HCT116 (cell line): ENCODE results near the gene CCDC187. TPM values are rescaled to one million over a fixed set of nuclear protein-coding genes. Genes with fewer than 3 reads are reported as not detected.

Experiments
- EGR1 ChIP-seq: IDR thresholded peaks from 2 replicates; pipeline ENCODE4 v1.6.1; 2012; ENCODE audit warnings: low read depth
- ELF1 ChIP-seq: IDR thresholded peaks from 2 replicates; pipeline ENCODE4 v1.6.1; 2012; ENCODE audit warnings: low read depth, borderline replicate concordance
- EZH2 ChIP-seq: fragments of 200-600 bp; sonication (generic); IDR thresholded peaks from 2 replicates; pipeline ENCODE4 v1.6.1; 2017; ENCODE audit warnings: antibody characterized with exemption, mixed run types
- EZH2phosphoT487 ChIP-seq: fragments of 200-600 bp; IDR thresholded peaks from 2 replicates; pipeline ENCODE4 v1.6.1; 2018; ENCODE audit warnings: antibody characterized with exemption, borderline replicate concordance
- POLR2AphosphoS5 ChIP-seq: IDR thresholded peaks from 2 replicates; pipeline ENCODE4 v1.6.1; 2011; ENCODE audit warnings: mild to moderate bottlenecking, low read depth, low read length, moderate library complexity
- RAD21 ChIP-seq: IDR thresholded peaks from 2 replicates; pipeline ENCODE4 v1.6.1; 2012; ENCODE audit warnings: low read depth, mild to moderate bottlenecking
- SIN3A ChIP-seq: IDR thresholded peaks from 2 replicates; pipeline ENCODE4 v1.6.1; 2012; ENCODE audit warnings: low read depth
- total RNA-seq: library from RNA; stranded (reverse); gene quantifications from one replicate; pipeline ENCODE4 v1.2.1, GENCODE V29; 2021; ENCODE audit not compliant: unreplicated experiment
- TF ChIP-seq, protein P1 (sequence below), 3 experiments: fragments of 200-600 bp in 1 of 3; sonication (generic) in 1 of 3; IDR thresholded peaks in 2 of 3; conservative IDR thresholded peaks in 1 of 3; 2 replicates each; pipeline ENCODE4 v1.5.1; 2012 to 2017; ENCODE audit warnings: low read depth in 2 of 3, low read length in 2 of 3, antibody characterized with exemption in 1 of 3, borderline replicate concordance in 1 of 3, control low read depth in 1 of 3, mild to moderate bottlenecking in 1 of 3, mixed read lengths in 1 of 3, mixed run types in 1 of 3, moderate library complexity in 1 of 3; ENCODE audit not compliant: insufficient read depth in 1 of 3
- TF ChIP-seq, protein P2 (sequence below): IDR thresholded peaks from 2 replicates; pipeline ENCODE4 v1.6.1; 2011; ENCODE audit warnings: mild to moderate bottlenecking, low read length, moderate library complexity; ENCODE audit not compliant: insufficient replicate concordance; ENCODE audit errors: extremely low read depth

The CCDC187 gene
- total RNA-seq, 1 experiment from 2014 or later: 4.6 TPM

DNA sequence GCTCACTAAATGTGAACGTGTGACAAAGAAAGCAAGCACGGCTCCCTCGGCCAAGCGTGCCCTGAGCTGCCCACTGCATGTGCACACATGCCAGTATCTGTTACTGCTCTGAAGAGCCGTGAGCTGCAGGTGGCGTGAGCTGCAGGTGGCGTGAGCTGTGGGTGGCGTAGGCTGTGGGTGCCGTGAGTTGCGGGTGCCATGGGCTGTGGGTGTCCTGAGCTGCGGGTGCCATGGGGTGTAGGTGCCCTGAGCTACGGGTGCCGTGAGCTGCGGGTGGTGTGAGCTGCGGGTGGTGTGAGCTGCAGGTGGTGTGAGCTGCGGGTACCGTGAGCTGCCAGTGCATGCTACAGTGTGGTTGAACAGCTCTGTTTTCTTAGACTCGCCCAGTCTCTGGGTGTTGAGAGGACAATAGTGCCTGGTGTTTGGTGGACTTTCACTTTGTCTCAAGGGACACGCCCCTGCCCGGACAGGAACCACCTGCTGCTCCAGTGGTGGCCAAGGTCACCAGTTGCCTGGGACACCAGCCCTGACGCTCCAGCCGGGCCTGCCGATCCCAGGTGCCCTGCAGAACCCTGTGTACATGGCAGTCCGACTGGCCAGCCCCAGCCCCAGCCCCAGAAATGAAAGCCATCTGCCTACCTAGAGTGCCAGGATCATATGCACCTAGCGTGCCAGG, 6.7 kb downstream of the CCDC187 start (continued):
- no peak for TF ChIP-seq SIN3A
- TF ChIP-seq ELF1: no peak
- no peak for TF ChIP-seq RAD21
- TF ChIP-seq, protein P1, sequence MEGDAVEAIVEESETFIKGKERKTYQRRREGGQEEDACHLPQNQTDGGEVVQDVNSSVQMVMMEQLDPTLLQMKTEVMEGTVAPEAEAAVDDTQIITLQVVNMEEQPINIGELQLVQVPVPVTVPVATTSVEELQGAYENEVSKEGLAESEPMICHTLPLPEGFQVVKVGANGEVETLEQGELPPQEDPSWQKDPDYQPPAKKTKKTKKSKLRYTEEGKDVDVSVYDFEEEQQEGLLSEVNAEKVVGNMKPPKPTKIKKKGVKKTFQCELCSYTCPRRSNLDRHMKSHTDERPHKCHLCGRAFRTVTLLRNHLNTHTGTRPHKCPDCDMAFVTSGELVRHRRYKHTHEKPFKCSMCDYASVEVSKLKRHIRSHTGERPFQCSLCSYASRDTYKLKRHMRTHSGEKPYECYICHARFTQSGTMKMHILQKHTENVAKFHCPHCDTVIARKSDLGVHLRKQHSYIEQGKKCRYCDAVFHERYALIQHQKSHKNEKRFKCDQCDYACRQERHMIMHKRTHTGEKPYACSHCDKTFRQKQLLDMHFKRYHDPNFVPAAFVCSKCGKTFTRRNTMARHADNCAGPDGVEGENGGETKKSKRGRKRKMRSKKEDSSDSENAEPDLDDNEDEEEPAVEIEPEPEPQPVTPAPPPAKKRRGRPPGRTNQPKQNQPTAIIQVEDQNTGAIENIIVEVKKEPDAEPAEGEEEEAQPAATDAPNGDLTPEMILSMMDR (IDR thresholded peaks at IDR 0.05 in 2 of 3, conservative IDR thresholded peaks at IDR 0.05 in 1 of 3; ENCODE audit: borderline replicate concordance in 1 of 3, insufficient read depth in 1 of 3, low read depth in 2 of 3, low read length in 2 of 3): no peak
- TF ChIP-seq EZH2phosphoT487: no peak
- no peak for TF ChIP-seq EGR1
- TF ChIP-seq, protein P2, sequence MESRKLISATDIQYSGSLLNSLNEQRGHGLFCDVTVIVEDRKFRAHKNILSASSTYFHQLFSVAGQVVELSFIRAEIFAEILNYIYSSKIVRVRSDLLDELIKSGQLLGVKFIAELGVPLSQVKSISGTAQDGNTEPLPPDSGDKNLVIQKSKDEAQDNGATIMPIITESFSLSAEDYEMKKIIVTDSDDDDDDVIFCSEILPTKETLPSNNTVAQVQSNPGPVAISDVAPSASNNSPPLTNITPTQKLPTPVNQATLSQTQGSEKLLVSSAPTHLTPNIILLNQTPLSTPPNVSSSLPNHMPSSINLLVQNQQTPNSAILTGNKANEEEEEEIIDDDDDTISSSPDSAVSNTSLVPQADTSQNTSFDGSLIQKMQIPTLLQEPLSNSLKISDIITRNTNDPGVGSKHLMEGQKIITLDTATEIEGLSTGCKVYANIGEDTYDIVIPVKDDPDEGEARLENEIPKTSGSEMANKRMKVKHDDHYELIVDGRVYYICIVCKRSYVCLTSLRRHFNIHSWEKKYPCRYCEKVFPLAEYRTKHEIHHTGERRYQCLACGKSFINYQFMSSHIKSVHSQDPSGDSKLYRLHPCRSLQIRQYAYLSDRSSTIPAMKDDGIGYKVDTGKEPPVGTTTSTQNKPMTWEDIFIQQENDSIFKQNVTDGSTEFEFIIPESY: no peak
- no peak for TF ChIP-seq EZH2
- TF ChIP-seq POLR2AphosphoS5: no peak
